Measurements from ENCODE around the gene KCTD1. TPM values are rescaled to one million over a fixed set of nuclear protein-coding genes. Genes with fewer than 3 reads are reported as not detected.

KCTD1 gene
- polyA plus RNA-seq, 3 donors, result 0.40 TPM; not detected in 2

DNA sequence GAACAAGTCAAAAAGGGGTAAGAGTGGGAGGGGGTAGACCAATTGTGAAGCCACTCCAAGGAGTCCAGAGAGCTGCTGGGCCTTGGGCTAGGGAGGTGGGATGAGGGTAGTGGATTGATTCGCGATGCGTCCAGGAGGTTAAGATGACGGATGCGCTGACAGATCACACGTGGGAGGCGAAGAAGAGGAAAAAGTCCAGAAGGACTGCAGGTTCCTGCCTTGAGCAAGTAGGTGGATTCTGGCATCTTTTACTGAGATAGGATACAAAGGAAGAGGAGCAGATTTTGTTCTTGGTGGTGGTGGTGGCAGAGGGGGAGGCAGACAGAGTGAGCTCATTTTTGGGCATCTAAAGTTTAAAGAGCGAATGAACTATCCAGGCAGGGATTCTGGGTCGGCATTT lies 76.5 kb downstream of the KCTD1 start:
- H3K4me1 Mint-ChIP-seq, result no peaks in the 10 kb centered on the region
- TF ChIP-seq, protein P1, sequence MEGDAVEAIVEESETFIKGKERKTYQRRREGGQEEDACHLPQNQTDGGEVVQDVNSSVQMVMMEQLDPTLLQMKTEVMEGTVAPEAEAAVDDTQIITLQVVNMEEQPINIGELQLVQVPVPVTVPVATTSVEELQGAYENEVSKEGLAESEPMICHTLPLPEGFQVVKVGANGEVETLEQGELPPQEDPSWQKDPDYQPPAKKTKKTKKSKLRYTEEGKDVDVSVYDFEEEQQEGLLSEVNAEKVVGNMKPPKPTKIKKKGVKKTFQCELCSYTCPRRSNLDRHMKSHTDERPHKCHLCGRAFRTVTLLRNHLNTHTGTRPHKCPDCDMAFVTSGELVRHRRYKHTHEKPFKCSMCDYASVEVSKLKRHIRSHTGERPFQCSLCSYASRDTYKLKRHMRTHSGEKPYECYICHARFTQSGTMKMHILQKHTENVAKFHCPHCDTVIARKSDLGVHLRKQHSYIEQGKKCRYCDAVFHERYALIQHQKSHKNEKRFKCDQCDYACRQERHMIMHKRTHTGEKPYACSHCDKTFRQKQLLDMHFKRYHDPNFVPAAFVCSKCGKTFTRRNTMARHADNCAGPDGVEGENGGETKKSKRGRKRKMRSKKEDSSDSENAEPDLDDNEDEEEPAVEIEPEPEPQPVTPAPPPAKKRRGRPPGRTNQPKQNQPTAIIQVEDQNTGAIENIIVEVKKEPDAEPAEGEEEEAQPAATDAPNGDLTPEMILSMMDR (IDR thresholded peaks at IDR 0.05), result no peak
- WGBS (ENCODE audit: insufficient coverage), result 99% methylated on average over 7 of the region's 9 CpGs
- H4K20me1 ChIP-seq (ENCODE audit: insufficient read depth, low read length), result no peaks in the 10 kb centered on the region
- no peaks in the 10 kb centered on the region for H3K36me3 ChIP-seq (replicated peaks in 1 of 2; ENCODE audit: control insufficient read depth in 1 of 2, insufficient read depth in 2 of 2, low read length in 2 of 2)
- no peaks in the 10 kb centered on the region for H3K36me3 Mint-ChIP-seq
- intact Hi-C loops (cut with micrococcal nuclease), result no loop called here
- H2AFZ ChIP-seq (ENCODE audit: insufficient read depth, low read depth, low read length, poor library complexity, severe bottlenecking), result no peak overlapping the region
- no peak for DNase-seq
- peaks cover 0 to 3% (median 1%) of the 10 kb centered on the region in 3 donors for H3K27me3 Mint-ChIP-seq (ENCODE audit: low read depth in 3 of 3)
- H3K27ac Mint-ChIP-seq, result no peak overlapping the region
- H3K4me1 ChIP-seq (ENCODE audit: control insufficient read depth in 1 of 2, insufficient read depth in 2 of 2, low read length in 2 of 2), result no peaks in the 10 kb centered on the region
- H3K9ac ChIP-seq (ENCODE audit: insufficient read depth, low read length, poor library complexity, severe bottlenecking), result no peak overlapping the region
- no peaks in the 10 kb centered on the region for H3K79me2 ChIP-seq (ENCODE audit: insufficient read depth, low read length)
- no peaks in the 10 kb centered on the region for H3K27me3 ChIP-seq (ENCODE audit: control insufficient read depth in 2 of 2, insufficient read depth in 2 of 2, low read length in 2 of 2)
- H3K4me3 ChIP-seq (replicated peaks in 1 of 3; ENCODE audit: low read depth in 2 of 3, low read length in 3 of 3), result no peak overlapping the region
- no peak overlapping the region for H3K4me3 Mint-ChIP-seq
- peaks cover 0 to 2% (median 0%) of the 10 kb centered on the region in 7 donors for H3K9me3 Mint-ChIP-seq
- H3K4me2 ChIP-seq (replicated peaks; ENCODE audit: extremely low read depth, low read length, poor library complexity, severe bottlenecking), result no peak overlapping the region
- no peaks in the 10 kb centered on the region for H3K9me3 ChIP-seq (replicated peaks in 1 of 2; ENCODE audit: control insufficient read depth in 1 of 2, insufficient read depth in 1 of 2, low read length in 2 of 2)
- H3K27ac ChIP-seq (ENCODE audit: low read depth in 1 of 2, low read length in 2 of 2), result no peak overlapping the region

DNA sequence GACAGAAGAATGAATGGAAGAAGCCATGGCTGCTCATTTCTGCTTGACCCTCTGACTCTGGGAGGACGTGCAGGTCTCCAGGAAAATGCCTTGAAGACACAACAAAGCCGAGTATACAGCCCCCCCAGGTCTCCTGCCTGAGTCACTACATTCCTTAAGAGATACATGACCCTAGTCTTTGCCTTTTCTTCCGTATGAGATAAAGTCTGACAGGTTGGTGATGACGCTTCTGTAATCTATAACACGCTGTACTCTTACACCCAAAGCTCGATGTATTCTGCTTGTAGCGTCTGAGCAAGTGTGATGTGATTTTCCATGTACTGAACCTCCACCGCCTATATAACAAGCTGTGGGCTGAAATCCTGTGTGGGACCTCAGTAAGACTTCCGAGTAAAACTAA lies 77.3 kb downstream of the KCTD1 start:
- no peak overlapping the region for H3K4me3 Mint-ChIP-seq
- no peaks in the 10 kb centered on the region for H3K4me1 Mint-ChIP-seq
- no peak overlapping the region for H3K27ac Mint-ChIP-seq
- Histone ChIP-seq H3K4me2 (replicated peaks; ENCODE audit: extremely low read depth, low read length, poor library complexity, severe bottlenecking) (no peak overlapping the region), H3K9ac (ENCODE audit: insufficient read depth, low read length, poor library complexity, severe bottlenecking) (no peak overlapping the region), H3K4me3 (replicated peaks in 1 of 3; ENCODE audit: low read depth in 2 of 3, low read length in 3 of 3) (no peak overlapping the region), H3K9me3 (replicated peaks in 1 of 2; ENCODE audit: control insufficient read depth in 1 of 2, insufficient read depth in 1 of 2, low read length in 2 of 2) (no peaks in the 10 kb centered on the region), H4K20me1 (ENCODE audit: insufficient read depth, low read length) (no peaks in the 10 kb centered on the region), H3K27ac (ENCODE audit: low read depth in 1 of 2, low read length in 2 of 2) (no peak overlapping the region), H3K79me2 (ENCODE audit: insufficient read depth, low read length) (no peaks in the 10 kb centered on the region), H2AFZ (ENCODE audit: insufficient read depth, low read depth, low read length, poor library complexity, severe bottlenecking) (no peak overlapping the region), H3K36me3 (replicated peaks in 1 of 2; ENCODE audit: control insufficient read depth in 1 of 2, insufficient read depth in 2 of 2, low read length in 2 of 2) (no peaks in the 10 kb centered on the region), H3K4me1 (ENCODE audit: control insufficient read depth in 1 of 2, insufficient read depth in 2 of 2, low read length in 2 of 2) (no peaks in the 10 kb centered on the region), H3K27me3 (ENCODE audit: control insufficient read depth in 2 of 2, insufficient read depth in 2 of 2, low read length in 2 of 2) (no peaks in the 10 kb centered on the region)
- 87% methylated on average over 9 of the region's 9 CpGs for WGBS (ENCODE audit: insufficient coverage)
- peaks cover 0 to 2% (median 0%) of the 10 kb centered on the region in 7 donors for H3K9me3 Mint-ChIP-seq
- H3K36me3 Mint-ChIP-seq, result no peaks in the 10 kb centered on the region
- intact Hi-C loops (cut with micrococcal nuclease), result no loop called here
- TF ChIP-seq, protein P1 (IDR thresholded peaks at IDR 0.05), result no peak
- no peak for DNase-seq
- H3K27me3 Mint-ChIP-seq (ENCODE audit: low read depth in 3 of 3), result peaks cover 0 to 3% (median 1%) of the 10 kb centered on the region in 3 donors

All from CD14-positive monocyte (primary cell).